Gastroesophageal sphincter (tissue), 4 donors: ENCODE measurements around the gene NLGN4X. TPM values are rescaled to one million over a fixed set of nuclear protein-coding genes. Genes with fewer than 3 reads are reported as not detected.

Experiments used
- ATAC-seq: fragments of 150-250 bp; one replicate; pipeline ENCODE4 v1.9.1; 2016; ENCODE audit warnings: mild to moderate bottlenecking, moderate library complexity
- H3K27ac ChIP-seq, 4 donors: fragments of 200-600 bp; sonication (generic) in 3 of 4; 1 replicate in 3 of 4; 2 replicates in 1 of 4; pipeline ENCODE4 v1.5.1; 2016 to 2019
- H3K27me3 ChIP-seq: fragments of 200-600 bp; sonication (generic); one replicate; pipeline ENCODE4 v1.5.1; 2019
- H3K36me3 ChIP-seq, 2 donors: fragments of 200-600 bp; sonication (generic); one replicate each; pipeline ENCODE4 v1.5.1; 2019; ENCODE audit warnings: control low read depth in 1 of 2
- H3K4me1 ChIP-seq, 3 donors: fragments of 200-600 bp; sonication (generic); 1 replicate in 2 of 3; 2 replicates in 1 of 3; pipeline ENCODE4 v1.5.1; 2016 to 2019; ENCODE audit warnings: control low read depth in 2 of 3
- H3K4me3 ChIP-seq, 2 donors: fragments of 200-600 bp; sonication (generic); one replicate each; pipeline ENCODE4 v1.5.1; 2019; ENCODE audit warnings: mild to moderate bottlenecking in 1 of 2, moderate library complexity in 1 of 2
- H3K9me3 ChIP-seq, 3 donors: fragments of 200-600 bp; sonication (generic); one replicate each; pipeline ENCODE4 v1.5.1; 2017 to 2019; ENCODE audit warnings: control low read depth in 2 of 3
- CTCF ChIP-seq, 4 experiments: fragments of 200-600 bp in 2 of 4; fragments of 450-650 bp in 2 of 4; sonication (generic) in 1 of 4; IDR thresholded peaks; one replicate each; pipeline ENCODE4 v1.5.1; 2017 to 2019; ENCODE audit warnings: antibody characterized with exemption in 4 of 4, mild to moderate bottlenecking in 2 of 4, moderate library complexity in 2 of 4
- EP300 ChIP-seq: sonication (generic); formaldehyde crosslinking; IDR thresholded peaks from one replicate; pipeline ENCODE4 v1.6.1; 2017; ENCODE audit warnings: antibody characterized with exemption, mild to moderate bottlenecking
- POLR2A ChIP-seq, 2 donors: fragments of 450-650 bp; IDR thresholded peaks; one replicate each; pipeline ENCODE4 v1.6.1; 2017; ENCODE audit warnings: antibody characterized with exemption in 2 of 2, mild to moderate bottlenecking in 2 of 2, moderate library complexity in 1 of 2
- POLR2AphosphoS5 ChIP-seq: sonication (generic); formaldehyde crosslinking; IDR thresholded peaks from one replicate; pipeline ENCODE4 v1.6.1; 2017; ENCODE audit warnings: antibody characterized with exemption
- WGBS, 2 donors: methylation state at CpG; one replicate each; pipeline ENCODE4 v1.1.5; 2018; ENCODE audit warnings: low coverage in 1 of 2; 5-methylcytosine and 5-hydroxymethylcytosine counted together
- total RNA-seq, 4 donors: library from RNA; depleted of rRNA; stranded (reverse); fragments of >200 nt; gene quantifications; one replicate each; pipeline ENCODE4 v1.1.0, GENCODE V29; 2016

The NLGN4X gene
- total RNA-seq, 4 donors from 2014 or later: 2.0 to 6.7 (median 4.7) TPM

GRCh38 chrX:5998901-5999300 is 229.8 kb downstream of the NLGN4X start:
- no peak overlapping the region for H3K4me3 ChIP-seq
- H3K27ac ChIP-seq: no peak overlapping the region
- no peak for ATAC-seq
- no peaks in the 10 kb centered on the region for H3K27me3 ChIP-seq
- TF ChIP-seq EP300 (no peak), POLR2AphosphoS5 (no peak), CTCF (IDR thresholded peaks at IDR 0.05) (no peak), POLR2A (IDR thresholded peaks at IDR 0.05) (no peak)
- no peaks in the 10 kb centered on the region for H3K9me3 ChIP-seq
- WGBS, 2 donors: 67 to 82% methylated on average over 3 of the region's 3 CpGs
- H3K36me3 ChIP-seq: no peaks in the 10 kb centered on the region
- H3K4me1 ChIP-seq: no peaks in the 10 kb centered on the region

- no peak for ATAC-seq
- Histone ChIP-seq H3K4me3 (no peak overlapping the region), H3K36me3 (no peaks in the 10 kb centered on the region), H3K4me1 (no peaks in the 10 kb centered on the region), H3K27ac (no peak overlapping the region), H3K9me3 (no peaks in the 10 kb centered on the region), H3K27me3 (no peaks in the 10 kb centered on the region)
- no peak for TF ChIP-seq POLR2A (IDR thresholded peaks at IDR 0.05)
- no peak for TF ChIP-seq POLR2AphosphoS5
- no peak for TF ChIP-seq CTCF (IDR thresholded peaks at IDR 0.05)
- TF ChIP-seq EP300: no peak
- 38 to 63% methylated on average over 1 of the region's 1 CpG for WGBS, 2 donors
These were observed 230.2 kb downstream of the NLGN4X start for GRCh38 chrX:5998456-5998855.

GRCh38 chrX:5991393-5991792 is 237.3 kb downstream of the NLGN4X start:
- Histone ChIP-seq H3K36me3 (no peaks in the 10 kb centered on the region), H3K9me3 (no peaks in the 10 kb centered on the region), H3K4me3 (no peak overlapping the region), H3K27me3 (no peaks in the 10 kb centered on the region), H3K4me1 (no peaks in the 10 kb centered on the region), H3K27ac (no peak overlapping the region)
- no peak for ATAC-seq
- WGBS, 2 donors: 56 to 64% methylated on average over 2 to 3 of the region's 3 CpGs
- TF ChIP-seq POLR2A (IDR thresholded peaks at IDR 0.05) (no peak), CTCF (IDR thresholded peaks at IDR 0.05) (no peak)

GRCh38 chrX:5979338-5979737 is 249.3 kb downstream of the NLGN4X start:
- H3K27me3 ChIP-seq: no peaks in the 10 kb centered on the region
- no peaks in the 10 kb centered on the region for H3K36me3 ChIP-seq
- ATAC-seq: no peak
- no peaks in the 10 kb centered on the region for H3K9me3 ChIP-seq
- no peak overlapping the region for H3K27ac ChIP-seq
- 91% methylated on average over 1 of the region's 1 CpG; no CpG with 5 or more reads in 1 of the 2 donors for WGBS, 2 donors
- TF ChIP-seq EP300 (no peak), POLR2AphosphoS5 (no peak), POLR2A (IDR thresholded peaks at IDR 0.05) (no peak), CTCF (IDR thresholded peaks at IDR 0.05) (no peak)
- H3K4me3 ChIP-seq: no peak overlapping the region
- H3K4me1 ChIP-seq: no peaks in the 10 kb centered on the region

GRCh38 chrX:5976332-5976731 is 252.3 kb downstream of the NLGN4X start:
- 57 to 85% methylated on average over 3 to 4 of the region's 4 CpGs for WGBS, 2 donors
- Histone ChIP-seq H3K27me3 (no peaks in the 10 kb centered on the region), H3K4me1 (no peaks in the 10 kb centered on the region), H3K36me3 (no peaks in the 10 kb centered on the region), H3K9me3 (no peaks in the 10 kb centered on the region), H3K4me3 (no peak overlapping the region), H3K27ac (no peak overlapping the region)
- ATAC-seq: no peak
- TF ChIP-seq POLR2A (IDR thresholded peaks at IDR 0.05) (no peak), EP300 (no peak), POLR2AphosphoS5 (no peak), CTCF (IDR thresholded peaks at IDR 0.05) (no peak)
